SU-DHL-6 (cell line): ENCODE data around the gene IFNE.

Experiments used
- H2AFZ ChIP-seq: fragments of 200-600 bp; sonication (generic); 2 replicates; pipeline ENCODE4 v1.6.1; 2014; ENCODE audit warnings: low read depth, mild to moderate bottlenecking, moderate library complexity, mixed read lengths, antibody characterized with exemption, low read length; ENCODE audit not compliant: severe bottlenecking
- H3F3A ChIP-seq: fragments of 200-600 bp; shearing (Covaris generic); 2 replicates; pipeline ENCODE4 v1.6.0; 2016; ENCODE audit warnings: antibody characterized with exemption, mild to moderate bottlenecking; ENCODE audit not compliant: insufficient read depth
- H3K27ac ChIP-seq: fragments of 200-600 bp; sonication (generic); 2 replicates; pipeline ENCODE4 v1.5.1; 2016; ENCODE audit warnings: low read depth, mild to moderate bottlenecking, low read length, moderate library complexity, mixed read lengths
- H3K27me3 ChIP-seq: fragments of 200-600 bp; sonication (generic), shearing (Covaris generic); 2 replicates; pipeline ENCODE4 v1.6.0; 2014; ENCODE audit warnings: mild to moderate bottlenecking, low read length
- H3K36me3 ChIP-seq: fragments of 200-600 bp; sonication (generic); 2 replicates; pipeline ENCODE4 v1.6.1; 2014; ENCODE audit warnings: mild to moderate bottlenecking, low read length, mixed read lengths
- H3K4me2 ChIP-seq: fragments of 300-600, 200-600 bp; shearing (Covaris generic), sonication (generic); 2 replicates; pipeline ENCODE4 v1.6.0; 2014; ENCODE audit warnings: low read length, low read depth, mild to moderate bottlenecking; ENCODE audit not compliant: poor library complexity, severe bottlenecking
- H3K4me3 ChIP-seq: fragments of 200-600 bp; sonication (generic); 2 replicates; pipeline ENCODE4 v1.5.1; 2014; ENCODE audit warnings: antibody characterized with exemption, low read length, mild to moderate bottlenecking, mixed read lengths; ENCODE audit not compliant: insufficient read depth, poor library complexity, severe bottlenecking
- H3K79me2 ChIP-seq: fragments of 200-600 bp; sonication (generic); 2 replicates; pipeline ENCODE4 v1.6.1; 2014; ENCODE audit warnings: mild to moderate bottlenecking, low read length, moderate library complexity; ENCODE audit not compliant: insufficient read depth
- H3K9ac ChIP-seq: fragments of 200-600 bp; sonication (generic); 2 replicates; pipeline ENCODE4 v1.7.0; 2014; ENCODE audit warnings: mild to moderate bottlenecking, low read length
- H3K9me2 ChIP-seq: fragments of 200-600 bp; sonication (generic); replicated peaks from 2 replicates; pipeline ENCODE4 v1.6.1; 2014; ENCODE audit warnings: low read length; ENCODE audit not compliant: insufficient read depth
- H3K9me3 ChIP-seq: fragments of 200-600 bp; sonication (generic); 2 replicates; pipeline ENCODE4 v1.6.1; 2014; ENCODE audit warnings: low read length, mixed read lengths; ENCODE audit not compliant: insufficient read depth
- H4K20me1 ChIP-seq: fragments of 200-600 bp; sonication (generic); 2 replicates; pipeline ENCODE4 v1.6.1; 2014; ENCODE audit warnings: low read depth, mild to moderate bottlenecking, antibody characterized with exemption, low read length, moderate library complexity, mixed read lengths
- EZH2phosphoT487 ChIP-seq: fragments of 200-600 bp; sonication (generic), shearing (Covaris generic); conservative IDR thresholded peaks from 2 replicates; pipeline ENCODE4 v1.6.1; 2018; ENCODE audit warnings: mild to moderate bottlenecking, antibody characterized with exemption, low read length, moderate library complexity, mixed read lengths
- TF ChIP-seq, protein P1 (sequence below): fragments of 200-600 bp; sonication (generic); IDR thresholded peaks from one replicate; pipeline ENCODE4 v1.5.1; 2017; ENCODE audit warnings: antibody characterized with exemption, mild to moderate bottlenecking, low read length, moderate library complexity; ENCODE audit not compliant: insufficient read depth, poor library complexity, severe bottlenecking

IFNE gene

DNA sequence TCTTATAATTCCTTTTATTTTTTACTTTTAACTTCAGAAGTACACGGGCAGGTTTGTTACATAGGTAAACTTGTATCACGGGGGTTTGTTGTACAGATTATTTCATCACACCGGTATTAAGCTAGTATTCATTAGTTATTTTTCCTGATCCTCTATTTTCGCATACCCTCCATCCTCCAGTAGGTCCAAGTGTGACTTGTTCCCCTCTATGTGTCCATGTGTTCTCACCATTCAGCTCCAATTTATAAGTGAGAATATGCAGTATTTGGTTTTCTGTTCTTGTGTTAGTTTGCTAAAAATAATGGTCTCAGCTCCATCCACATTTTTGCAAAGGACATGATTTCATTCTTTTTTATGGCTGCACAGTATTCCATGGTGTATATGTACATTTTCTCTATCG is 43.1 kb upstream of the IFNE start:
- H3K4me2 ChIP-seq, result no peak overlapping the region
- H3K27me3 ChIP-seq, result no peaks in the 10 kb centered on the region
- H3K9me3 ChIP-seq, result no peaks in the 10 kb centered on the region
- no peaks in the 10 kb centered on the region for H4K20me1 ChIP-seq
- TF ChIP-seq EZH2phosphoT487, result no peak
- TF ChIP-seq, protein P1, sequence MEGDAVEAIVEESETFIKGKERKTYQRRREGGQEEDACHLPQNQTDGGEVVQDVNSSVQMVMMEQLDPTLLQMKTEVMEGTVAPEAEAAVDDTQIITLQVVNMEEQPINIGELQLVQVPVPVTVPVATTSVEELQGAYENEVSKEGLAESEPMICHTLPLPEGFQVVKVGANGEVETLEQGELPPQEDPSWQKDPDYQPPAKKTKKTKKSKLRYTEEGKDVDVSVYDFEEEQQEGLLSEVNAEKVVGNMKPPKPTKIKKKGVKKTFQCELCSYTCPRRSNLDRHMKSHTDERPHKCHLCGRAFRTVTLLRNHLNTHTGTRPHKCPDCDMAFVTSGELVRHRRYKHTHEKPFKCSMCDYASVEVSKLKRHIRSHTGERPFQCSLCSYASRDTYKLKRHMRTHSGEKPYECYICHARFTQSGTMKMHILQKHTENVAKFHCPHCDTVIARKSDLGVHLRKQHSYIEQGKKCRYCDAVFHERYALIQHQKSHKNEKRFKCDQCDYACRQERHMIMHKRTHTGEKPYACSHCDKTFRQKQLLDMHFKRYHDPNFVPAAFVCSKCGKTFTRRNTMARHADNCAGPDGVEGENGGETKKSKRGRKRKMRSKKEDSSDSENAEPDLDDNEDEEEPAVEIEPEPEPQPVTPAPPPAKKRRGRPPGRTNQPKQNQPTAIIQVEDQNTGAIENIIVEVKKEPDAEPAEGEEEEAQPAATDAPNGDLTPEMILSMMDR, result no peak
- no peak overlapping the region for H3K4me3 ChIP-seq
- H3F3A ChIP-seq, result no peaks in the 10 kb centered on the region
- H3K27ac ChIP-seq, result no peak overlapping the region
- no peak overlapping the region for H2AFZ ChIP-seq
- no peak overlapping the region for H3K9ac ChIP-seq
- H3K36me3 ChIP-seq, result no peaks in the 10 kb centered on the region
- no peaks in the 10 kb centered on the region for H3K79me2 ChIP-seq
- no peaks in the 10 kb centered on the region for H3K9me2 ChIP-seq

DNA sequence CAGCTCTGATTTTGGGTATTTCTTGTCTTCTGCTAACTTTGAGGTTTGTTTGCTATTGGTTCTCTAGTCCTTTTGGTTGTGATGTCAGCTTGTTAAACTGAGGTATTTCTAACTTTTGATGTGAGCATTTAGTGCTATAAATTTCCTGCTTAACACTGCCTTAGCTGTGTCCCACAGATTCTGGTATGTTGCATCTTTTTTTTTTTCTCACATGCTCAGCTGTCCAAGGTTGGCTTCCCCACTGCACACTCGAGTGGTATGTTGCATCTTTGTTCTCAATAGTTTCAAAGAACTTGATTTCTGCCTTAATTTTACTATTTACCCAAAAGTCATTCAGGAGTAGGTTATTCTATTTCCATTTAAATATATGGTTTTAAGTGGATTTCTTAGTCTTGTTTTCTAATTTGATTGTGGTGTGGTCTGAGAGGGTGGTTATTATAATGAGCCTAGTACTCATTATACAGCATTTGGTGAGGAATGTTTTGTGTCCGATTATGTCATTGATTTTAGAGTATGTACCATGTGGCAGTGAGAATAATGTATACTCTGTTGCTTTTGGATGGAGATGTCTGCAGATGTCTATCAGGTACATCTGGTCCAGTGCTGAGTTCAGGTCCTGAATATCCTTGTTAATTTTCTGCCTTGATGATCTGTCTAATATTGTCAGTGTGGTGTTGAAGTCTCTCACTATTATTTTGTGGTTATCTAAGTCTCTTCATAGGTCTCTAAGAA is 42.2 kb upstream of the IFNE start:
- H3K27ac ChIP-seq, result no peak overlapping the region
- H3K9me3 ChIP-seq, result no peaks in the 10 kb centered on the region
- no peaks in the 10 kb centered on the region for H3K36me3 ChIP-seq
- H3F3A ChIP-seq, result no peaks in the 10 kb centered on the region
- H3K79me2 ChIP-seq, result no peaks in the 10 kb centered on the region
- H3K9ac ChIP-seq, result no peak overlapping the region
- no peaks in the 10 kb centered on the region for H3K9me2 ChIP-seq
- no peak for TF ChIP-seq EZH2phosphoT487
- TF ChIP-seq, protein P1, result no peak
- no peak overlapping the region for H3K4me3 ChIP-seq
- H4K20me1 ChIP-seq, result no peaks in the 10 kb centered on the region
- H2AFZ ChIP-seq, result no peak overlapping the region
- H3K27me3 ChIP-seq, result no peaks in the 10 kb centered on the region
- H3K4me2 ChIP-seq, result no peak overlapping the region

DNA sequence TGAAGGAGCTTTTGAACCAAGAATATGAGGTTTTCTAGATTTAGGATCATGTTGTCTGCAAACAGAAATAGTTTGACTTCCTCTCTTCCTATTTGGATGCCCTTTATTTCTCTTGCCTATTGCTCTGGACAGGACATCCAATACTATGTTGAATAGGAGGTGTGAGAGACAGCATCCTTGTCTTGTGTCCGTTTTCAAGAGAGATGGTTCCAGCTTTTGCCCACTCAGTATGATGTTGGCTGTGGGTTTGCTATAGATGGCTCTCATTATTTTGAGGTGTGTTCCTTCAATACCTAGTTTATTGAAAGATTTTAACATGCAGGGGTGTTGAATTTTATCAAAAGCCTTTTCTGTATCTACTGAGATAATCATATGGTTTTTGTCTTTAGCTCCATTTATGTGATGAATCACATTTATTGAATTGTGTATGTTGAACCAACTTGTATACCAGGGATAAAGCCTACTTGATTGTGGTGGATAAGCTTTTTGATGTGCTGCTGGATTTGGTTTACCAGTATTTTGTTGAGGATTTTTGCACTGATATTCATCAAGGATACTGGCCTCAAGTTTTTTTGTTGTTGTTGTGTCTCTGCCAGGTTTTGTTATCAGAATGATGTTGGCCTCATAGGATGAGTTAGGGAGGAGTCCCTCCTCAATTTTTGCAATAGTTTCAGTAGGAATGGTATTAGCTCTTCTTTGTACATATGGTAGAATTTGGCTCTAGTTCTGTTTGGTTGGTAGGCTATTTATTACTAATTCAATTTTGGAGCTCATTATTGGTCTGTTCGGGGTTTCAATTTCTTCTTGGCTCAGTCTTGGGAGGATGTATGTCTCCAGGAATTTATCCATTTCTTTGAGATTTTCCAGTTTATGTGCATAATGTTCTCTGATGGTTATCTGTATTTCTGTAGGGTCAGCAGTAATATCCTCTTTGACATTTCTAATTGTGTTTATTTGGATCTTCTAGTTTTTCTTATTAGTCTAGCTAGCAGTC is 41.2 kb upstream of the IFNE start:
- no peaks in the 10 kb centered on the region for H3K79me2 ChIP-seq
- H4K20me1 ChIP-seq, result no peaks in the 10 kb centered on the region
- H3K9me3 ChIP-seq, result no peaks in the 10 kb centered on the region
- no peak overlapping the region for H2AFZ ChIP-seq
- no peak overlapping the region for H3K27ac ChIP-seq
- H3K9me2 ChIP-seq, result no peaks in the 10 kb centered on the region
- H3K9ac ChIP-seq, result no peak overlapping the region
- TF ChIP-seq, protein P1, result no peak
- H3K4me2 ChIP-seq, result no peak overlapping the region
- H3K4me3 ChIP-seq, result no peak overlapping the region
- no peaks in the 10 kb centered on the region for H3K27me3 ChIP-seq
- H3F3A ChIP-seq, result no peaks in the 10 kb centered on the region
- no peaks in the 10 kb centered on the region for H3K36me3 ChIP-seq
